Measurements from ENCODE around the gene SETBP1. TPM values are rescaled to one million over a fixed set of nuclear protein-coding genes. Genes with fewer than 3 reads are reported as not detected.

Gene SETBP1
- total RNA-seq, 1 experiment from 2014 or later = 4.0 TPM

GRCh38 chr18:44812426-44812825, 131.7 kb downstream of the SETBP1 start:
- H3K27ac Mint-ChIP-seq (ENCODE audit: unreplicated experiment) = no peak overlapping the region
- no peak for DNase-seq
- intact Hi-C loops (cut with micrococcal nuclease; ENCODE audit: unreplicated experiment) = no loop called here
- H3K27me3 Mint-ChIP-seq (ENCODE audit: insufficient read depth, unreplicated experiment) = no peaks in the 10 kb centered on the region
- H3K9me3 Mint-ChIP-seq (ENCODE audit: unreplicated experiment) = no peaks in the 10 kb centered on the region
- ChIA-PET POLR2A (no interaction called here), CTCF (no interaction called here)
- Histone ChIP-seq H3K4me1 (peaks cover 21% of the 10 kb centered on the region), H3K36me3 (ENCODE audit: control insufficient read depth, insufficient read depth, low read length) (no peaks in the 10 kb centered on the region), H3K9me3 (no peaks in the 10 kb centered on the region), H3K27me3 (replicated peaks; ENCODE audit: control insufficient read depth, insufficient read depth, low read length) (no peaks in the 10 kb centered on the region), H3K4me3 (ENCODE audit: low read depth, low read length) (no peak overlapping the region)
- no peak for TF ChIP-seq CTCF (IDR thresholded peaks at IDR 0.05; ENCODE audit: insufficient read depth in 1 of 2, low read depth in 1 of 2, low read length in 1 of 2, severe bottlenecking in 1 of 2, unreplicated experiment in 1 of 2)
- peaks cover 13% of the 10 kb centered on the region for H3K4me1 Mint-ChIP-seq (ENCODE audit: low read depth, unreplicated experiment)
- BruUV-seq (replicated peaks) = no TSS peak
- H3K4me3 Mint-ChIP-seq (ENCODE audit: unreplicated experiment) = no peak overlapping the region
- no peaks in the 10 kb centered on the region for H3K36me3 Mint-ChIP-seq (ENCODE audit: insufficient read depth, unreplicated experiment)

- H3K27me3 Mint-ChIP-seq (ENCODE audit: insufficient read depth, unreplicated experiment) = no peaks in the 10 kb centered on the region
- no peak overlapping the region for H3K4me3 Mint-ChIP-seq (ENCODE audit: unreplicated experiment)
- ChIA-PET CTCF (no interaction called here), POLR2A (no interaction called here)
- DNase-seq = no peak
- peaks cover 6% of the 10 kb centered on the region for H3K4me1 Mint-ChIP-seq (ENCODE audit: low read depth, unreplicated experiment)
- no peak for TF ChIP-seq CTCF (IDR thresholded peaks at IDR 0.05; ENCODE audit: insufficient read depth in 1 of 2, low read depth in 1 of 2, low read length in 1 of 2, severe bottlenecking in 1 of 2, unreplicated experiment in 1 of 2)
- H3K36me3 Mint-ChIP-seq (ENCODE audit: insufficient read depth, unreplicated experiment) = no peaks in the 10 kb centered on the region
- no peaks in the 10 kb centered on the region for H3K9me3 Mint-ChIP-seq (ENCODE audit: unreplicated experiment)
- Histone ChIP-seq H3K9me3 (no peaks in the 10 kb centered on the region), H3K4me3 (ENCODE audit: low read depth, low read length) (no peak overlapping the region), H3K36me3 (ENCODE audit: control insufficient read depth, insufficient read depth, low read length) (no peaks in the 10 kb centered on the region), H3K4me1 (peaks cover 10% of the 10 kb centered on the region), H3K27me3 (replicated peaks; ENCODE audit: control insufficient read depth, insufficient read depth, low read length) (no peaks in the 10 kb centered on the region)
- no peak overlapping the region for H3K27ac Mint-ChIP-seq (ENCODE audit: unreplicated experiment)
- BruUV-seq (replicated peaks) = no TSS peak
- intact Hi-C loops (cut with micrococcal nuclease; ENCODE audit: unreplicated experiment) = no loop called here
Measured at GRCh38 chr18:44813586-44813985, 132.9 kb downstream of the SETBP1 start.

GRCh38 chr18:44815108-44815507, 134.4 kb downstream of the SETBP1 start:
- Mint-ChIP-seq H3K27me3 (ENCODE audit: insufficient read depth, unreplicated experiment) (no peaks in the 10 kb centered on the region), H3K36me3 (ENCODE audit: insufficient read depth, unreplicated experiment) (no peaks in the 10 kb centered on the region), H3K27ac (ENCODE audit: unreplicated experiment) (no peak overlapping the region), H3K4me1 (ENCODE audit: low read depth, unreplicated experiment) (peaks cover 6% of the 10 kb centered on the region), H3K4me3 (ENCODE audit: unreplicated experiment) (no peak overlapping the region), H3K9me3 (ENCODE audit: unreplicated experiment) (no peaks in the 10 kb centered on the region)
- POLR2A ChIA-PET = no interaction called here
- CTCF ChIA-PET = no interaction called here
- BruUV-seq (replicated peaks) = no TSS peak
- Histone ChIP-seq H3K36me3 (ENCODE audit: control insufficient read depth, insufficient read depth, low read length) (no peaks in the 10 kb centered on the region), H3K4me3 (ENCODE audit: low read depth, low read length) (no peak overlapping the region), H3K4me1 (0 out of 2 replicates have a peak, but pooled peaks cover 6% of the 10 kb centered on the region), H3K27me3 (replicated peaks; ENCODE audit: control insufficient read depth, insufficient read depth, low read length) (no peaks in the 10 kb centered on the region), H3K9me3 (no peaks in the 10 kb centered on the region)
- no peak for TF ChIP-seq CTCF (IDR thresholded peaks at IDR 0.05; ENCODE audit: insufficient read depth in 1 of 2, low read depth in 1 of 2, low read length in 1 of 2, severe bottlenecking in 1 of 2, unreplicated experiment in 1 of 2)
- DNase-seq = no peak
- intact Hi-C loops (cut with micrococcal nuclease; ENCODE audit: unreplicated experiment) = no loop called here
